ENCODE results near the gene CAV3.
A peak's percentile ranks its signal among the peaks of the same experiment; 100 is the strongest.

CAV3 gene

DNA sequence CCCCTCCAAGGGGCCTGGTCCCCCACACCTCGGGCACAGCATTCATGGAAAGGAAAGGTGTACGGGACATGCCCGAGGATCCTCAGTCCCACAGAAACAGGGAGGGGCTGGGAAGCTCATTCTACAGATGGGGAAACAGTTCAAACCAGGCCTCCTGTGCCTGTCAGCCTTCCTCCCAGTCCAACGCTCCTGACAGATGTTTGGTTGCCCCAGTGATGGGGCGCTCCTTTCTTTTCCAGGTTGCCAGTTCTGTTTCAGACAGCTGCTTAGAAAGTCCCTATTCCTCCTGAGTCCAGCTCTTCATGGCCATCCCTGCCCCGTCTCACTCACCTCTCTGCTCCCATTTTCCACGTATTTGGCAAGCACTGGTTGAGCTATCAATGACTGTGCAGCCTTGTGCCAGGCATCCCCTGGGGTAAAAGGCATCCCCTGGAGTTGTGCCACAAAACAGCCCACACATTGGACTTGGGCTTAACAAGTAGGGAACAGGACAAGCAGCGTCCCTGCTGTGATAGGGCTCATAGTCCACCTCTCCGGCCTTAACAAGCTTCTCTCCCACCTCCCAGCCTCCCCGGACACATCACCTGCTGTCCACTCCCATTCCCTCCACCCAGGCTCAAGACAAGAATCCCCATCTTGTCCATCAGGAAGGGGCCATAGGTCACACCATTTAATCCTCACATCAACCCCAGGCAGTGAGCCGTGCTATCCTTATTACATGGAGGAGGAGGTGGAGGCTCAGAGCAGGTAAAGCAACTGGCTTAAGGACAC is 29.2 kb downstream of the CAV3 start:
- no peak for DNase-seq

GRCh38 chr3:8764528-8764927 is 30.9 kb downstream of the CAV3 start:
- DNase-seq, result no peak

- no peak for DNase-seq
Observed at GRCh38 chr3:8765528-8765927, 31.9 kb downstream of the CAV3 start.

GRCh38 chr3:8766148-8766547 is 32.5 kb downstream of the CAV3 start:
- DNase-seq, result no peak

DNA sequence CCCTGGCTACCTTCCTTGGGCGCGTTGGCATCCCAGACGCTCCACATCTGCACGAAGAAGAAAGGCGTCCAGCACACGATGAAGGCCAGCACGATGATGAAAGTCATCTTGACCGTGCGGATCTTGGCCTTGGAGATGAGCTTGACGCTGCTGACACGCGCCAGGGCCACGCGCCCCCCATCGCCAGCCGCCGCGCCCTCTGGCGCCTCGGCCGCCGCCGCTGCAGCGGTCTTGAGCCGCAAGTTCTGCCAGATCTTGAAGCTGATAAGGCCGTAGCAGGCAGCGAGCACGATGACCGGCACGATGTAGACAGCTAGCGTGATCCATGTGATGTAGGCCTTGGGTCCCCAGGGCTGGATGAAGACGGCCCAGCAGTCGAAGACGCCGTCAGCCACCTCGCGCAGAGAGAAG is 33.7 kb downstream of the CAV3 start:
- DNase-seq, result no peak

DNA sequence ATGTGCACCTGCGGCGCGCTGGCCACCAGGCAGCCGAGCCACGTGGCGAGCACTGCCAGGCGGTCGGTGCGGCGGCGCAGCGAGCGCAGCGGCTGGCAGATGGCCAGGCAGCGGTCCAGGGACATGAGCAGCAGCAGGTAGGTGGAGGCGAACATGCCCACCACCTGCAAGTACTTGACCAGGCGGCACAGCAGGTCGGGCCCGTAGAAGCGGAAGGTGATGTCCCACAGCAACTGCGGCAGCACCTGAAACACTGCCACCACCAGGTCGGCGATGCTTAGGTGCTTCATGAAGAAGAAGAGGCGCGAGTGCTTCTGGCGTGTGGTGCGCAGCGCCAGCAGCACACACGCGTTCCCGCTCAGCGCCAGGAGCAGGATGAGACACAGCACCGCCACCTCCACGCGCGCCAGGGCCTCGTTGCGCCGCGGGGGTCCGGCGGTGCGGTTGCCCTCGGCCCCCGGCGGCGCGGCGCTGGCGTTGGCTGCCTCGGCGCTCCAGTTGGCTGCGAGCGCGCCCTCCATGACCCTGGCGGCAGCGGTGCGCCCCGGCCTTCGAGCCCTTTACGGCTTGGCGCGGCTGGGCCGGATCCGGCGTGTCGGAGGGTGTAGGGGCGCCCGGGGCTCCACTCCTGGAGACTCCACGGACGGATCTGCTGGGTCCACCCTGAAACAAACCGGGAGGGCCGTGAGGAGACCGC is 34.2 kb downstream of the CAV3 start:
- DNase-seq, result no peak

- no peak for DNase-seq
Observed at GRCh38 chr3:8768364-8769087, 34.9 kb downstream of the CAV3 start.

DNA sequence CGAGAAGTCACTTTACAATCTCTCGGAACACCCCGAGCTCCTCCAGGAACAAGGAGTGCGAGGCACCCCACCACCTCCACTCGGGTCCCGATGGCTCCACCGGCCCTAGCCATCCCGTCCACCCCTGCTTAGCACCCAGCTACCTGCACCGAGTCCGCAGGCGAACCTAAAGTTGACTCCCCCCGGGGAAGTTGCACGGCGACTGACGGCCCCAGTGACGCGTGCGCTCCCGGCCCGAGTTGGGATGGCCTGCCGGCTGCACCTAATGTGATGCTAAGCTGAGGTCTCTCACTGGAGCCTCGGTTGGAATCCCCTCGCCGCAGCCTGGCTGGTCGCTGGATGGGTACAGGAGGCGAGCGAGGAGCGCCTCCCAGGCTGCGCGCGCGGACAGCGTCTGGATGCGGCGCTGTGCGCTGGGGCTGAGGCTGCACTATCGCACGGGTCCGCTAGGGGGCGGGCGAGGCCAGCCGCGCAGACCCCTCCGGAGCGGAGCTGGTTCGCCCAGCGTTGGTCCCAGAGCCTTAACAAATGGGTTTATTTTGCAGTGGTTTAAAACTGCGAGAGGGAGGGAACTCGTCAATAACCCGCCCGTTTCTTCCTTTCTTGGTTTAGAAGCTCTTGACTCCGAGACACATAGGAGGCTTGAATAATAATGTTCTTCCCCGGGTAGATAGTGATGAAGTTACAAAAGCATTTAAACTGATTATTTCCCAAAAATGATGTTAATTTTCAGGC is 35.7 kb downstream of the CAV3 start, which contains the start of gene OXTR:
Gene OXTR, minus strand, starts transcription at position 526 of the 735 bp plus-strand sequence. CDS start 1,426 bp downstream, outside the sequence.
- peak; percentile 43 for DNase-seq

- no peak for DNase-seq
Observed at GRCh38 chr3:8773941-8774542, 40.4 kb downstream of the CAV3 start.

DNA sequence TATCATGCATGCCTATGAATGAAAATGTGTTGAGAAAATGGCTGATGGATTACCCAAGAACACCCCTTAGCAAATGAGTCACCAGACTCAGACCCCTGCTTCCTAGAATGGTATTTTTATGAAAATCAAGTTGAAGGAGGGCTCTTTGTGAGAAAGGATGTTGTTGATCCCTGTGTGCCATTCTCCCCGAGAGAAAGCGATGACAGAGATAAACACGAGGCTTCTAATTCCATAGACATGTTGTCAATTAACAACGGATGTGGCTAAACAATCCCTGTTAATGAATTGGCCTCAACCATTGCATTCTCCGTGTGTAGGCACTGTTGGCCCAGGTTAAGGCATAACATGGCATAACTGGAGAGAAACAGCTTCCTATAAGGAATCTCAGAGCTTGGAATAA is 41.6 kb downstream of the CAV3 start:
- DNase-seq, result no peak

DNA sequence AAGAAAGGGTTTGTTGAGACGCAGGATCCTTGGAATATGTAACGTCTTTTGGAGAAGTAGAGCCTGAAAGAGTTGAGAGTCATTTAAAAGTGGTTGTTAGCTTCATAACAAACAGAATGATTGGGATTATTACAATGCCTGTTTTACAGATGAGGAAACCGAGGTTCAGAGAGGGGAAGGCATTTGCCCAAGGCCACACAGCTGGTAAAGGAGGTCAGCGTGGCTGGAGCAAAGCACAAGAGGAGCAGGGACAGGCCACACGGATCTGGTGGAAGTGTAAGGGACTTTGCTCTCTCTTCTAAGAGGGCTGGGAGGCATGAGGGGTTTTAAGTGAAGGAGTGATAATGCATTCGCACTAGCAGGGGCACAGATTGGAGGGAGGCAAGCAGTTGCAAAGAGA is 42.0 kb downstream of the CAV3 start:
- DNase-seq, result no peak

- DNase-seq, result no peak
Observed at GRCh38 chr3:8776406-8776805, 42.8 kb downstream of the CAV3 start.

GRCh38 chr3:8777201-8777977 is 43.8 kb downstream of the CAV3 start:
- DNase-seq, result no peak

DNA sequence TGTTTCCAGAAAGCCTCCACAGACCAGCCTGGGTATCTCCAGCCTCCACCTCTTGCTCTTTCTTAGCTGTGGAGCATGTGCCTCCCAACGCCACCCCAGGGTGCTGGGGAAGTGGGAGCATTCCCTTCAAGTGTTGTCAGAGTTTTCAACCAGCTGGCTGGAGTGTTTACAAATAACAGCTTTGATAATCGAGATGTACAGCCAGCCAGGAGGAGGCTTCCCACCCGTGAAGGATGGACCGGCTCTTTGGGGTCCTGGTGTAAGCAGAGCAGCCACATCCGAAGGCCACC is 44.3 kb downstream of the CAV3 start:
- DNase-seq, result no peak

- no peak for DNase-seq
Observed at GRCh38 chr3:8778475-8778874, 44.9 kb downstream of the CAV3 start.

GRCh38 chr3:8780279-8780678 is 46.7 kb downstream of the CAV3 start:
- DNase-seq, result no peak

- DNase-seq, result no peak
Observed at GRCh38 chr3:8784676-8785435, 51.3 kb downstream of the CAV3 start.

DNA sequence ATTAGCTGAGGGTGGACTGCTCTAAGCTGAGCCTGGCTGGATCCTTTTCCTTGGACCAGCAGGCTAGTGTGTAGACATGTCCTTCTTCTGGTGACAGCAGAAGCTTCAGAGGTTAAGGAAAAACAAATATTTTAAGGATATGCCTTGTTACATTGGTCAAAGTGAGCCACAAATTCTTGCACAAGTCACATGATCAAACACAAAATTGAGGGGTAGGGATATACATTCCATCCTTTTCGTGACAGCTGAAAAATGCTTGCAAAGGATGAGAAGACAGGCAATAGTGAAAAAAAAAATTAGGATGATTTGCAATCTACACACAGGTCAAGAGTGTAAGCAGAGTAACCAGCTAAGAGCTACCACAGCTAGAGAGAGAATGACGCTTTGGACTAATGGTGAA is 56.9 kb downstream of the CAV3 start:
- DNase-seq, result no peak

DNA sequence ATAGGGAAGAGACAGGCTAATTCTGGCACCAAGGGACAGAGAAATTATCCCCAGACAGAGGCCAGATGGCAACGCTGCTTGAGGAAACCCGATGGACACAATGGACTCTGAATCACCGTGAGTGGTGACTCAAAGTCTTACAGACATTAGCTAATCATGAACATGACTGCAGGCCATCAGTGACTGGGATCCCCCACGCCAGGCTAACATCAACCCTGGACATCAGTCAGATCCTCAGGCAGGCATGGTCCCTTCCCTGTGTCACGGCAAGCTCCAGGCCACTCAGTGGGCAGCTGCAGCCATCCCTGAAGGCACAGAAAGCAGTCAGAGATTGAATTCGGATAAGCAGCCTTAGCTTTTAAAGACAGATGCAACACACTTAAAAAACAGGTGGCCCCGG is 59.6 kb downstream of the CAV3 start:
- DNase-seq, result no peak

DNA sequence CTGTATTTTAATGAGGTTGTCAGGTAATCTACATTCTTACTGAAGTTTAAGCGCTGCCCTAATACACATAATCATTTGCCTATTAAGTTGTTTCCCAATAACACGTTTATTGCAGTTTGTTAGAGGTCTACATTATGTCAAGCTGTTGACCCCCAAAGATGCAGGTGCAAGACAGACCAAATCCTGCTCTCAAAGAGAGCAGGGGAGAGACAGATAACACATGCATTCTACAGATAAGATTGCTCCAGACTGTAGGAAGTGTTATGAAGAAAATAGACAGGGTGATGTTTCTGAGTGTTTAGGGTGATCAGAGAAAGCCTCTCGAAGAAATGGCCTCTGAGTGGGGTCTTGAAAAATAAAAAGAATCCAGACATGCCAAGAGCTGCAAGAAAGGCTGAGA is 60.6 kb downstream of the CAV3 start:
- DNase-seq, result no peak
